ENCODE measurements around the gene WDR7.

The WDR7 gene

GRCh38 chr18:56870982-56871381 lies 219.8 kb downstream of the WDR7 start:
- no peaks in the 10 kb centered on the region for H3K9me2 ChIP-seq (ENCODE audit: low read depth, low read length)
- H2AFZ ChIP-seq (ENCODE audit: low read length), result no peak overlapping the region
- H3K4me3 ChIP-seq (ENCODE audit: low read depth, low read length, poor library complexity, severe bottlenecking), result no peak overlapping the region
- H3K9me3 ChIP-seq (ENCODE audit: low read length), result no peaks in the 10 kb centered on the region
- no peaks in the 10 kb centered on the region for H4K20me1 ChIP-seq (ENCODE audit: insufficient read depth, low read length)
- TF ChIP-seq EZH2 (IDR thresholded peaks at IDR 0.05; ENCODE audit: borderline replicate concordance, low read length) (no peak), CTCF (IDR thresholded peaks at IDR 0.05; ENCODE audit: low read length) (no peak)
- peaks cover 6% of the 10 kb centered on the region for H3K4me1 ChIP-seq (ENCODE audit: insufficient read depth, low read length, severe bottlenecking)
- no peaks in the 10 kb centered on the region for H3F3A ChIP-seq (ENCODE audit: insufficient read depth, low read length)
- H3K9ac ChIP-seq (ENCODE audit: low read length), result no peak overlapping the region
- H3K79me2 ChIP-seq (ENCODE audit: insufficient read depth, low read length), result no peaks in the 10 kb centered on the region
- H3K27me3 ChIP-seq (ENCODE audit: insufficient read depth, low read length), result no peaks in the 10 kb centered on the region
- no peak overlapping the region for H3K27ac ChIP-seq (ENCODE audit: low read depth, low read length, poor library complexity, severe bottlenecking)
- no peaks in the 10 kb centered on the region for H3K36me3 ChIP-seq (ENCODE audit: insufficient read depth, low read length)
- no peak overlapping the region for H3K4me2 ChIP-seq (ENCODE audit: low read length)

- Histone ChIP-seq H3K27me3 (ENCODE audit: insufficient read depth, low read length) (no peaks in the 10 kb centered on the region), H3K4me2 (ENCODE audit: low read length) (no peak overlapping the region), H2AFZ (ENCODE audit: low read length) (no peak overlapping the region), H3K4me3 (ENCODE audit: low read depth, low read length, poor library complexity, severe bottlenecking) (no peak overlapping the region), H3K9ac (ENCODE audit: low read length) (no peak overlapping the region), H3F3A (ENCODE audit: insufficient read depth, low read length) (no peaks in the 10 kb centered on the region), H3K27ac (ENCODE audit: low read depth, low read length, poor library complexity, severe bottlenecking) (no peak overlapping the region), H4K20me1 (ENCODE audit: insufficient read depth, low read length) (no peaks in the 10 kb centered on the region), H3K9me2 (ENCODE audit: low read depth, low read length) (no peaks in the 10 kb centered on the region), H3K4me1 (ENCODE audit: insufficient read depth, low read length, severe bottlenecking) (peaks cover 6% of the 10 kb centered on the region), H3K9me3 (ENCODE audit: low read length) (no peaks in the 10 kb centered on the region), H3K36me3 (ENCODE audit: insufficient read depth, low read length) (no peaks in the 10 kb centered on the region), H3K79me2 (ENCODE audit: insufficient read depth, low read length) (no peaks in the 10 kb centered on the region)
- TF ChIP-seq CTCF (IDR thresholded peaks at IDR 0.05; ENCODE audit: low read length) (no peak), EZH2 (IDR thresholded peaks at IDR 0.05; ENCODE audit: borderline replicate concordance, low read length) (no peak)
Measured at GRCh38 chr18:56872140-56872539, 221.0 kb downstream of the WDR7 start.

GRCh38 chr18:56873441-56874140 lies 222.4 kb downstream of the WDR7 start:
- Histone ChIP-seq H3K4me2 (ENCODE audit: low read length) (no peak overlapping the region), H3K9me2 (ENCODE audit: low read depth, low read length) (no peaks in the 10 kb centered on the region; the same call in 1 of the 2 replicates), H3K79me2 (ENCODE audit: insufficient read depth, low read length) (no peaks in the 10 kb centered on the region), H3K36me3 (ENCODE audit: insufficient read depth, low read length) (no peaks in the 10 kb centered on the region), H3K9me3 (ENCODE audit: low read length) (no peaks in the 10 kb centered on the region), H3K27me3 (ENCODE audit: insufficient read depth, low read length) (no peaks in the 10 kb centered on the region), H3K4me3 (ENCODE audit: low read depth, low read length, poor library complexity, severe bottlenecking) (no peak overlapping the region), H2AFZ (ENCODE audit: low read length) (no peak overlapping the region), H3K4me1 (ENCODE audit: insufficient read depth, low read length, severe bottlenecking) (peaks cover 6% of the 10 kb centered on the region), H3F3A (ENCODE audit: insufficient read depth, low read length) (no peaks in the 10 kb centered on the region), H4K20me1 (ENCODE audit: insufficient read depth, low read length) (no peaks in the 10 kb centered on the region), H3K9ac (ENCODE audit: low read length) (no peak overlapping the region), H3K27ac (ENCODE audit: low read depth, low read length, poor library complexity, severe bottlenecking) (no peak overlapping the region)
- TF ChIP-seq CTCF (IDR thresholded peaks at IDR 0.05; ENCODE audit: low read length) (no peak), EZH2 (IDR thresholded peaks at IDR 0.05; ENCODE audit: borderline replicate concordance, low read length) (no peak)

All from OCI-LY1 (cell line).